Mesothelial cell of epicardium (in vitro differentiated cells): ENCODE results near the gene PGAP6. TPM values are rescaled to one million over a fixed set of nuclear protein-coding genes. Genes with fewer than 3 reads are reported as not detected.

Experiments
- DNase-seq, 2 experiments: peaks; one replicate each; pipeline ENCODE4 v3.0.0; 2021; ENCODE audit warnings: low spot score in 2 of 2; ENCODE audit not compliant: unreplicated experiment in 2 of 2
- H3K27ac Mint-ChIP-seq: 2 replicates; pipeline ENCODE4 v1.8.0; 2021; ENCODE audit warnings: mixed read lengths
- H3K27me3 Mint-ChIP-seq: 2 replicates; pipeline ENCODE4 v1.8.0; 2021; ENCODE audit warnings: low read depth, mixed read lengths
- H3K36me3 Mint-ChIP-seq: 2 replicates; pipeline ENCODE4 v1.8.0; 2021; ENCODE audit warnings: mixed read lengths
- H3K4me1 Mint-ChIP-seq: 2 replicates; pipeline ENCODE4 v1.8.0; 2021; ENCODE audit warnings: mixed read lengths
- H3K4me3 Mint-ChIP-seq: 2 replicates; pipeline ENCODE4 v1.8.0; 2021; ENCODE audit warnings: mild to moderate bottlenecking, moderate library complexity, mixed read lengths
- H3K9me3 Mint-ChIP-seq: 2 replicates; pipeline ENCODE4 v1.8.0; 2021; ENCODE audit warnings: mixed read lengths
- CTCF ChIP-seq: fragments of 200-600 bp; sonication (generic); IDR thresholded peaks from one replicate; pipeline ENCODE4 v1.5.0; 2021; ENCODE audit warnings: antibody characterized with exemption; ENCODE audit not compliant: unreplicated experiment
- total RNA-seq: library from RNA; stranded (reverse); gene quantifications from 3 replicates; pipeline ENCODE4 v1.2.1, GENCODE V29; 2021

PGAP6 gene
- total RNA-seq, 1 donor from 2014 or later: 51.4 TPM

- DNase-seq: no peak
- no peaks in the 10 kb centered on the region for H3K27me3 Mint-ChIP-seq
- H3K4me1 Mint-ChIP-seq: peaks cover 8% of the 10 kb centered on the region
- peaks cover 8% of the 10 kb centered on the region for H3K36me3 Mint-ChIP-seq
- TF ChIP-seq CTCF: no peak
- no peak overlapping the region for H3K27ac Mint-ChIP-seq
- no peaks in the 10 kb centered on the region for H3K9me3 Mint-ChIP-seq
- no peak overlapping the region for H3K4me3 Mint-ChIP-seq
These were observed 23.3 kb upstream of the PGAP6 start for GRCh38 chr16:404971-405486.

GRCh38 chr16:401468-402348, 19.9 kb upstream of the PGAP6 start, which contains the start of gene DECR2:
Gene DECR2 (plus strand): TSS chr16:401885. CDS start chr16:401964, 79 bp downstream.
- peak; percentile 96 to 99 for DNase-seq
- Mint-ChIP-seq H3K4me1 (peaks cover 14% of the 10 kb centered on the region), H3K4me3 (peak within 1 kb of the TSS; percentile 76), H3K27ac (peak within 1 kb of the TSS; percentile 87), H3K27me3 (no peaks in the 10 kb centered on the region), H3K9me3 (no peaks in the 10 kb centered on the region), H3K36me3 (peaks cover 2% of the 10 kb centered on the region)
- TF ChIP-seq CTCF: peak; percentile 39

DNA sequence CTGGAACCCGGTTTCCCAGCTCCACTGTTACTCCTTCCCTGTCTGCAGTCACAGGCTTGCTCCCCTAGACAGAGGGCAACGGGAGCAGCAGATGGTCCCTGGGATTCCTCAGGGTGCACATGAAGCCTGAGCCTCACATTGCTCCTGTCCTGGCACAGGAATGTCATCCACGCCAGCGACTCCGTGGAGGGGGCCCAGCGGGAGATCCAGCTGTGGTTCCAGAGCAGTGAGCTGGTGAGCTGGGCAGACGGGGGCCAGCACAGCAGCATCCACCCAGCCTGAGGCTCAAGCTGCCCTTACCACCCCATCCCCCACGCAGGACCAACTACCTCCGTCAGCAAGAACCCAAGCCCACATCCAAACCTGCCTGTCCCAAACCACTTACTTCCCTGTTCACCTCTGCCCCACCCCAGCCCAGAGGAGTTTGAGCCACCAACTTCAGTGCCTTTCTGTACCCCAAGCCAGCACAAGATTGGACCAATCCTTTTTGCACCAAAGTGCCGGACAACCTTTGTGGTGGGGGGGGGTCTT, 18.3 kb upstream of the PGAP6 start:
- H3K27ac Mint-ChIP-seq: peak overlapping the region; percentile 57
- TF ChIP-seq CTCF: no peak

DNA sequence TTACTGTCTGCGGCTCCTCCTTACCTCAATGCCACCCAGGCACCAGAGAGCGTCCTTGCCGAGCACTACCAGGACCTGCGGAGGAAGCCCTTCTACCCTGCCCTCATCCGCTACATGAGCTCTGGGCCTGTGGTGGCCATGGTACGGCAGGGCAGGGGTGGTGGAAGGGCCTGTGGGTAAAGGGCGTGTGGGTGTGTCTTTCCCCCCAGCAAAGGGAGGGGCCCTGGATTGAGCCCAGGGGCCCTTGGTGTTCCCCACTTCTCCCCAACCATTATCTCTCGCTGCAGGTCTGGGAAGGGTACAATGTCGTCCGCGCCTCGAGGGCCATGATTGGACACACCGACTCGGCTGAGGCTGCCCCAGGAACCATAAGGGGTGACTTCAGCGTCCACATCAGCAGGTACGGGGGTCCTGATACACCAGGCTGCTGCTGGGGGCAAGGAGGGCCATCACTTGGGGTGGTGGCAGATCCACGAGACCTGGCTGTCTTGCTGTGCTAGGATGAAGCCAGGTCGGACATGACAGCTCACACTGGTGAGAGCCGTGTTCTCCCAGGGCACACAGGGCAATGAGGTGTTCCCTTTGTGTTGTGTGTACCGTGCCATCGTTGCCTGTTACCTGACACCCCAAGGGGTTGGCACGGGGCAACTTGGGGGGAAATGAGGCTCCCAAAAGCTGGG, 17.7 kb upstream of the PGAP6 start:
- Mint-ChIP-seq H3K27me3 (no peaks in the 10 kb centered on the region), H3K36me3 (peaks cover 2% of the 10 kb centered on the region), H3K4me1 (peaks cover 23% of the 10 kb centered on the region), H3K4me3 (peak overlapping the region; percentile 42), H3K9me3 (no peaks in the 10 kb centered on the region), H3K27ac (peak overlapping the region; percentile 47)
- no peak for DNase-seq
- no peak for TF ChIP-seq CTCF

More for the DNA sequence above, 18.3 kb upstream of the PGAP6 start:
- peak overlapping the region; percentile 76 for H3K4me3 Mint-ChIP-seq
- peaks cover 23% of the 10 kb centered on the region for H3K4me1 Mint-ChIP-seq
- H3K27me3 Mint-ChIP-seq: no peaks in the 10 kb centered on the region
- peaks cover 2% of the 10 kb centered on the region for H3K36me3 Mint-ChIP-seq
- H3K9me3 Mint-ChIP-seq: no peaks in the 10 kb centered on the region
- DNase-seq: no peak

GRCh38 chr16:398561-399339, 17.0 kb upstream of the PGAP6 start:
- H3K4me1 Mint-ChIP-seq: peaks cover 23% of the 10 kb centered on the region
- no peaks in the 10 kb centered on the region for H3K9me3 Mint-ChIP-seq

More at GRCh38 chr16:398561-399339, 17.0 kb upstream of the PGAP6 start:
- DNase-seq: no peak
- H3K4me3 Mint-ChIP-seq: peak overlapping the region; percentile 58
- peak; percentile 6 for TF ChIP-seq CTCF
- no peaks in the 10 kb centered on the region for H3K27me3 Mint-ChIP-seq
- peak overlapping the region; percentile 90 for H3K27ac Mint-ChIP-seq
- peaks cover 2% of the 10 kb centered on the region for H3K36me3 Mint-ChIP-seq
